Measurements from ENCODE around the gene PRRC2A. TPM values are rescaled to one million over a fixed set of nuclear protein-coding genes. Genes with fewer than 3 reads are reported as not detected.
A peak's percentile ranks its signal among the peaks of the same experiment; 100 is the strongest.

Gene PRRC2A
- total RNA-seq, 1 donor, result 68.0 TPM

DNA sequence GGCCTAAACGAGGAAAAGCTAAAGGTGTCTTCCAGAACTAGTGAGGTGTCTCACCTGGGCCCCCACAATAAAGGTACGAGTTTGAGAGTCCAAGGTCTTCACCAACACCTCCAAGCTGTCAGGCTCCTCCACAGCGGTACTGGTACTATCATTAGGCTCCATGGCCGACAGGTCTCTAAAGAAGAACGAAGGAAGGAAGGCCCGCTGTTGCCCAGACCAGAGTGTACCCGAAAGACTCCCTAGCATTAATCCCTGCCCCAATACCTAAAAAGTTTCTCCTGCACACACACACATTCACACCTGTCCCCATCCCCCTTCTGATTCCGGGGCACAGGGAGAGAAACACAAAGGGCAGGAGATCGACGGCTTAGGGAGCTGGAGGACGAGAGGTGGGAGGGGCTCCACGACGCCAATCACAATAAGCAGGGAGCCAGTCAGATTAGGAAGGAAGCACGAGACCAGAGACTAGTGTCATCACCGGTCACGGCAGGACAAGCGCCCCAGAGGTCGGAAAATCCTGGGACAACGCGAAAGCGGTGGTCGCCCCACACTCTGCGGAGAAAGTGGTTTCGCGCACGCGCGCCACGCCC lies 31.2 kb downstream of the PRRC2A start:
- TF ChIP-seq, protein P1, sequence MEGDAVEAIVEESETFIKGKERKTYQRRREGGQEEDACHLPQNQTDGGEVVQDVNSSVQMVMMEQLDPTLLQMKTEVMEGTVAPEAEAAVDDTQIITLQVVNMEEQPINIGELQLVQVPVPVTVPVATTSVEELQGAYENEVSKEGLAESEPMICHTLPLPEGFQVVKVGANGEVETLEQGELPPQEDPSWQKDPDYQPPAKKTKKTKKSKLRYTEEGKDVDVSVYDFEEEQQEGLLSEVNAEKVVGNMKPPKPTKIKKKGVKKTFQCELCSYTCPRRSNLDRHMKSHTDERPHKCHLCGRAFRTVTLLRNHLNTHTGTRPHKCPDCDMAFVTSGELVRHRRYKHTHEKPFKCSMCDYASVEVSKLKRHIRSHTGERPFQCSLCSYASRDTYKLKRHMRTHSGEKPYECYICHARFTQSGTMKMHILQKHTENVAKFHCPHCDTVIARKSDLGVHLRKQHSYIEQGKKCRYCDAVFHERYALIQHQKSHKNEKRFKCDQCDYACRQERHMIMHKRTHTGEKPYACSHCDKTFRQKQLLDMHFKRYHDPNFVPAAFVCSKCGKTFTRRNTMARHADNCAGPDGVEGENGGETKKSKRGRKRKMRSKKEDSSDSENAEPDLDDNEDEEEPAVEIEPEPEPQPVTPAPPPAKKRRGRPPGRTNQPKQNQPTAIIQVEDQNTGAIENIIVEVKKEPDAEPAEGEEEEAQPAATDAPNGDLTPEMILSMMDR (IDR thresholded peaks at IDR 0.05; ENCODE audit: insufficient read depth, low read length), result no peak
- peak overlapping the region; percentile 90 for H3K4me3 ChIP-seq (ENCODE audit: low read depth, low read length)
- peak; percentile 77 for DNase-seq (ENCODE audit: low read depth)

DNA sequence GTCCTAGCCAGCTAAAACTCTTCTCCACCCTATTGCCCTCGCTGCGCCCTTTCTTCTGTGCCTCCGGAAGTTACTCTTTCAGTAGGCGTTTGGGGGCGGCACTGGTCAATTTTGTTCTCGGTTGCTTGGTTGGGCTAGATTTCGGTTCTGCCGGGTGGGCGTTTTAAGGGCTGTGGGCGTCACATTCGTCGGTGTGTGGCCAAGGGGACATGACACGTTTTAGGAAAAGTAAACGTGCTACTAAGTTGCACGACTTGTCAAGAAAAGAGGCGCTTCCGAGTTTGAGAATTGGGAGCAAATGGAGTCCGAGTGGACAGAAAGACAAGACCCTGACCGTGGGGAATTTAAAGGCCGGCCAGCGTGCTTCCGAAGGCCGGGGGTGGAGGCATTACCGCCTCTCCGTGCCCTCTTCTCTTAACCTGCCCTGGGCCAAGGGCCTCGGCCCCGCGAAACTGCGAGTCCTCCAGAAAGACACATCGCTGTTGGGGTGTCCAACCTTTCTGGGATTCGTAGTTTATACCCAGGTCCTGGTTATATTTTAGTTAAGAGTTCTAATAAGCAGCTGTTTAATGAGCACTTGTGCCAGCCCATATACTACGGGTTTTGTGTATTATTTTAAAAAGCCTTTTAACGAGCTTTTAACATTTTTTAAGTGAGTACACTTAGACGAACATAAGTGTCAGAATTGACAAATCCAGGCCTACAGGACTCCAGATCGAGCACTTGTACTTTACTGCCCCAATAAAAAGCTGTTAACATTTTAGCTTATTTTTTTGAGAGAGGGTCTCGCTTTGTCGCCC lies 32.6 kb downstream of the PRRC2A start:
- H3K4me3 ChIP-seq (ENCODE audit: low read depth, low read length), result peak overlapping the region; percentile 90
- no peak for DNase-seq (ENCODE audit: low read depth)

DNA sequence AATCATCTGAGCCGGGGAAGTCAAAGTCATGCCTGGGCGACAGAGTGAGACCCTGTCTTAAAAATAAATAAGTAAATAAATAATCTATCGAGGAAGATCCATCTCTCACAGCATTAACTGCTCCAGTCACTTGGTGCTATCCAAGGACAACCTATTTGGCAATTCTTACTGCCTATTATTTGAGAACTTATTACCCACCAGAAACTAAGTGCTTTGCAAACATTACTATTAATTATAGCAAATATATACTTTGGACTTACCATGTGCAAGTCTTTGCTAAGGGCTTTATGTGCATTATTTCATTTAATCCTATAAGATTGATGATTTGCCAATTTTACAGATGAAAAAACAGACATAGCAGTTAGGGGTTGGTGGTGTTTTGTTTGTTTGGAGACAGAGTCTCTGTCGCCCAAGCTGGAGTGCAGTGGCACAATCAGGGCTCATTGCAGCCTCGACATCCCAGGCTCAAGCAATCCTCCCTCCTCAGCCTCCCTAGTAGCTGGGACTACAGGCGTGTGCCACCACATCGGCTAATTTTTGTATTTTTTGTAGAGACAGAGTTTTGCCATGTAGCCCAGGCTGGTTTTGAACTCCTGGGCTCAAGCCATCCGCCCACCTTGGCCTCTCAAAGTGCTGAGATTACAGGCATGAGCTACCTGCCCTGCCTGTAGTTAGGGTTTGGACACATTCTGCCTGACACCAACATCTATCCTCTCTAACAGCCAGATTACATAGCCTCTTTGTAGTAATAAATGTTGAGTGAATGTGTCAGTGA lies 34.2 kb downstream of the PRRC2A start:
- no peak overlapping the region for H3K4me3 ChIP-seq (ENCODE audit: low read depth, low read length)
- DNase-seq (ENCODE audit: low read depth), result no peak
- TF ChIP-seq, protein P1 (IDR thresholded peaks at IDR 0.05; ENCODE audit: insufficient read depth, low read length), result no peak

More for the DNA sequence above, 32.6 kb downstream of the PRRC2A start:
- TF ChIP-seq, protein P1 (IDR thresholded peaks at IDR 0.05; ENCODE audit: insufficient read depth, low read length), result peak; percentile 9

DNA sequence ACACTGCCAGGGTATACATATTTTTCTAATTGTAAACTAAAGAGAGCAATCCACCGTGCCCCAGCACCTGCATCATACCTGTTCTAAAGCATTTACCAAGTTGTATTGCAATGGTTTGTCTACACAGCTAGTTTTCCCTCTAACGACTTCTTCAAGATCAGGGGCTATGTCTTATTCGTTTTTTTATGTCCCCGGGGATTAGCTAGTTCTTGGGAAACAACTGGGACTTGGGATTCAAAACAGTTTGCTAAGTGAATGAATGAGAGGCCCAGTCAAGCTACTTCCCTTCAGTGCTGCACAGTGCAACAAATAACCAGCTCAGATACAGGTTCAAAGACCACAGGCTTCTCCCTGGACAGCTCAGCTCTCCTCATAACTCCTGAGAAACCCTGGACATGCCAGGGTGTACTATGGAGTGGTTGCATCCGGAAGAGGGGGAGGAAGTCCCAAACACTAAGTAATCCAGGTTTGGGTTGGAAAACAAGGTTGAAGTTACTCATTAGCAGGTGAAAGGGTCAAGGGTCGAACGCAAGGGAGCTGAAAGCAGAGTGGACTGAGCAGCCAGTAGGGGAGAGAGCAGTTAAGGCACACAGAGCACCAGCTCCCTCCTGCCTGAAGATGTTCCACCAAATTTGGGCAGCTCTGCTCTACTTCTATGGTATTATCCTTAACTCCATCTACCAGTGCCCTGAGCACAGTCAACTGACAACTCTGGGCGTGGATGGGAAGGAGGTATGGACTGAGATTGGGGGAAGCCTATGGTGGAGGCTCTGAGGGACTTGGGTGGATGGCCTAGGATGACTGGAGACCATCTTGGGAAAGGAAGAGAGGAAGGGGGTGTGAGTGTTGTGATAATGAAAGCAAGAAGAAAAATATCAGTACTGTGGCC lies 35.1 kb downstream of the PRRC2A start, which contains the start of gene APOM:
Gene APOM (plus strand): TSS at position 546 of the 889 bp plus-strand sequence. CDS start 73 bp downstream, at position 619.
- TF ChIP-seq, protein P1 (IDR thresholded peaks at IDR 0.05; ENCODE audit: insufficient read depth, low read length), result no peak
- DNase-seq (ENCODE audit: low read depth), result no peak
- no peak within 1 kb of the TSS for H3K4me3 ChIP-seq (ENCODE audit: low read depth, low read length)

DNA sequence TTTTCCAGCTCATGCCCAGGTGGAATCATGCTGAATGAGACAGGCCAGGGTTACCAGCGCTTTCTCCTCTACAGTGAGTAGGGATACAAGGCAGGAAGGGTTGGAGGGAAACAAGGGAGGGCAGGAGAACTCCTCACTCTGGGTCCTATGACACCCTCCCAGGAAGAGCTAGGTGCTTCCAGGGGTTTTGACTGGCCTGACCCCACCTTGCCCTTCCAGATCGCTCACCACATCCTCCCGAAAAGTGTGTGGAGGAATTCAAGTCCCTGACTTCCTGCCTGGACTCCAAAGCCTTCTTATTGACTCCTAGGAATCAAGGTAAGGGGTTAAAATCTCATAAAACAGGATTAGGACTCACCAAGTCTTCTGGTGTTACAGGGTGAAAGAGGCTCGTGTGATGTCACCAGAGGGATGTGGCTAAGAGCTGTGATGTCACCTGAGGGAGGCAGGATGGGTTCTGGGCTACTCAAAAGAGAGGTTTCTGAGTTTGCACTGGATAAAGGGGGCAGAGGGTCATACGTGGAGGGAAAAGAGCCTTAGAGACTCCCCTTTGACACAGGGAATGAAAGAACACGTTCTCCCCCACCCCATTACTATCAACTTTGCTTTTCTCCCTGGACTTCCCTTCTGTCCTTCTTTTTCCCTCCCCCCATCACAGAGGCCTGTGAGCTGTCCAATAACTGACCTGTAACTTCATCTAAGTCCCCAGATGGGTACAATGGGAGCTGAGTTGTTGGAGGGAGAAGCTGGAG lies 37.1 kb downstream of the PRRC2A start:
- DNase-seq (ENCODE audit: low read depth), result no peak
- TF ChIP-seq, protein P1 (IDR thresholded peaks at IDR 0.05; ENCODE audit: insufficient read depth, low read length), result no peak
- H3K4me3 ChIP-seq (ENCODE audit: low read depth, low read length), result no peak overlapping the region
